ENCODE data around the gene BATF. TPM values are rescaled to one million over a fixed set of nuclear protein-coding genes. Genes with fewer than 3 reads are reported as not detected.

Gene BATF
- total RNA-seq, 1 donor from 2014 or later, result 0.47 TPM

Other genes with a start within 250 kb of the BATF start
- 51.2 TPM for gene FOS, start 243.6 kb upstream of the BATF start, total RNA-seq
- 4.2 TPM for gene JDP2, start 94.4 kb upstream of the BATF start, total RNA-seq
- 2.5 TPM for gene FLVCR2, start 56.2 kb downstream of the BATF start, total RNA-seq
- 9.2 TPM for gene ERG28, start 138.4 kb downstream of the BATF start, total RNA-seq
- gene TTLL5, start 138.8 kb downstream of the BATF start, total RNA-seq, result 36.7 TPM